Activated B cell treated with CpG ODN at 0.5 μM for 24 hours (primary cell): ENCODE measurements around the gene CRYZL1. TPM values are rescaled to one million over a fixed set of nuclear protein-coding genes. Genes with fewer than 3 reads are reported as not detected.

ENCODE experiments used
- ATAC-seq: fragments of 200-7000 bp; cut with Tn5 transposase; one replicate; pipeline ENCODE4 v1.10.0; 2021; ENCODE audit warnings: low read depth, mild to moderate bottlenecking, moderate library complexity
- CTCF ChIA-PET: fragments of 350-600 bp; sonication (Branson Sonifier 250); formaldehyde crosslinking; loops from one replicate; lab custom pipeline; 2021; ENCODE audit warnings: antibody characterized with exemption; lab: Charles Lee
- POLR2A ChIA-PET: fragments of 350-600 bp; sonication (Branson Sonifier 250); formaldehyde crosslinking; loops from one replicate; lab custom pipeline; 2021; ENCODE audit warnings: antibody characterized with exemption; lab: Charles Lee
- DNase-seq: peaks from one replicate; pipeline ENCODE4 v3.0.0; 2022
- H3K27ac Mint-ChIP-seq: one replicate; pipeline ENCODE4 v1.8.0; 2020; ENCODE audit warnings: mixed read lengths
- H3K27me3 Mint-ChIP-seq: one replicate; pipeline ENCODE4 v1.8.0; 2021; ENCODE audit warnings: mixed read lengths
- H3K36me3 Mint-ChIP-seq: one replicate; pipeline ENCODE4 v1.8.0; 2021; ENCODE audit warnings: low read depth, mixed read lengths
- H3K4me1 Mint-ChIP-seq: one replicate; pipeline ENCODE4 v1.8.0; 2021; ENCODE audit warnings: mixed read lengths
- H3K4me3 Mint-ChIP-seq: one replicate; pipeline ENCODE4 v1.8.0; 2020; ENCODE audit warnings: mild to moderate bottlenecking, mixed read lengths
- H3K9me3 Mint-ChIP-seq: one replicate; pipeline ENCODE4 v1.8.0; 2020; ENCODE audit warnings: mixed read lengths
- intact Hi-C: fragments of 100-400 bp; cut with micrococcal nuclease; formaldehyde crosslinking; loops from one replicate; pipeline ENCODE4 v1.15.1; 2024
- total RNA-seq: library from RNA; stranded (reverse); gene quantifications from 2 replicates; pipeline ENCODE4 v1.2.3, GENCODE V29; 2022
- TF ChIP-seq, protein P1 (sequence below): fragments of 200-600 bp; IDR thresholded peaks from one replicate; pipeline ENCODE4 v1.8.0; 2022; ENCODE audit warnings: antibody characterized with exemption, mild to moderate bottlenecking

CRYZL1 gene
- total RNA-seq, 1 donor from 2014 or later, result 46.3 TPM

- peaks cover 2% of the 10 kb centered on the region for H3K27me3 Mint-ChIP-seq
- no peaks in the 10 kb centered on the region for H3K9me3 Mint-ChIP-seq
- ChIA-PET POLR2A (no interaction called here), CTCF (no interaction called here)
- intact Hi-C loops, result no loop called here
- ATAC-seq, result no peak
- DNase-seq, result no peak
- H3K4me3 Mint-ChIP-seq, result no peak overlapping the region
- no peaks in the 10 kb centered on the region for H3K4me1 Mint-ChIP-seq
- H3K27ac Mint-ChIP-seq, result no peak overlapping the region
- H3K36me3 Mint-ChIP-seq, result no peaks in the 10 kb centered on the region
- TF ChIP-seq, protein P1, sequence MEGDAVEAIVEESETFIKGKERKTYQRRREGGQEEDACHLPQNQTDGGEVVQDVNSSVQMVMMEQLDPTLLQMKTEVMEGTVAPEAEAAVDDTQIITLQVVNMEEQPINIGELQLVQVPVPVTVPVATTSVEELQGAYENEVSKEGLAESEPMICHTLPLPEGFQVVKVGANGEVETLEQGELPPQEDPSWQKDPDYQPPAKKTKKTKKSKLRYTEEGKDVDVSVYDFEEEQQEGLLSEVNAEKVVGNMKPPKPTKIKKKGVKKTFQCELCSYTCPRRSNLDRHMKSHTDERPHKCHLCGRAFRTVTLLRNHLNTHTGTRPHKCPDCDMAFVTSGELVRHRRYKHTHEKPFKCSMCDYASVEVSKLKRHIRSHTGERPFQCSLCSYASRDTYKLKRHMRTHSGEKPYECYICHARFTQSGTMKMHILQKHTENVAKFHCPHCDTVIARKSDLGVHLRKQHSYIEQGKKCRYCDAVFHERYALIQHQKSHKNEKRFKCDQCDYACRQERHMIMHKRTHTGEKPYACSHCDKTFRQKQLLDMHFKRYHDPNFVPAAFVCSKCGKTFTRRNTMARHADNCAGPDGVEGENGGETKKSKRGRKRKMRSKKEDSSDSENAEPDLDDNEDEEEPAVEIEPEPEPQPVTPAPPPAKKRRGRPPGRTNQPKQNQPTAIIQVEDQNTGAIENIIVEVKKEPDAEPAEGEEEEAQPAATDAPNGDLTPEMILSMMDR, result no peak
Measured at GRCh38 chr21:33663241-33663640, 21.7 kb upstream of the CRYZL1 start.

- DNase-seq, result no peak
- TF ChIP-seq, protein P1, result no peak
- POLR2A ChIA-PET, result no interaction called here
- H3K27me3 Mint-ChIP-seq, result peaks cover 7% of the 10 kb centered on the region
- CTCF ChIA-PET, result no interaction called here
- no peaks in the 10 kb centered on the region for H3K9me3 Mint-ChIP-seq
- no peak overlapping the region for H3K4me3 Mint-ChIP-seq
- no peaks in the 10 kb centered on the region for H3K4me1 Mint-ChIP-seq
- intact Hi-C loops, result no loop called here
- H3K36me3 Mint-ChIP-seq, result no peaks in the 10 kb centered on the region
- H3K27ac Mint-ChIP-seq, result no peak overlapping the region
- no peak for ATAC-seq
Measured at GRCh38 chr21:33662046-33662445, 20.5 kb upstream of the CRYZL1 start.

DNA sequence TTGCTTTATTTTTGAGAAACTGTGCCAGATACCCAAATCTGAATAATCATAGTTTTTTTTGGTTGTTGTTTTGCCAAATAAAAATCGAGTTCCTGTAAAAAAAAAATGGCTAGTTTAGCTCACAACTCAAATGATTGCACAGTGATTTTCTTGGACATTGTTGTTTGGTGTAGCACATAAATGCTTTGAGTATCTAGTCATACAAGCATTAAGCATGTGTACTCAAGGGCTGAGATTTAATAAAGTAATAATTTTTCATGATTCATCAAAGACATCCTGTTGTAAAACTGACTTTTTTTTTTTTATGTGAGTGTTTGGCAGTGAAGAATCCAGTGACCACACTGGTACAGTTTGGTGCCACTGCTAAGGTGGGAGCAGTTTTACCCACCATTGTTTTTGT is 19.6 kb upstream of the CRYZL1 start:
- H3K27ac Mint-ChIP-seq, result no peak overlapping the region
- ChIA-PET POLR2A (no interaction called here), CTCF (no interaction called here)
- intact Hi-C loops, result no loop called here
- no peak for ATAC-seq
- no peaks in the 10 kb centered on the region for H3K4me1 Mint-ChIP-seq
- TF ChIP-seq, protein P1, result no peak
- DNase-seq, result no peak
- no peaks in the 10 kb centered on the region for H3K36me3 Mint-ChIP-seq
- H3K4me3 Mint-ChIP-seq, result no peak overlapping the region
- H3K27me3 Mint-ChIP-seq, result peaks cover 9% of the 10 kb centered on the region
- no peaks in the 10 kb centered on the region for H3K9me3 Mint-ChIP-seq

DNA sequence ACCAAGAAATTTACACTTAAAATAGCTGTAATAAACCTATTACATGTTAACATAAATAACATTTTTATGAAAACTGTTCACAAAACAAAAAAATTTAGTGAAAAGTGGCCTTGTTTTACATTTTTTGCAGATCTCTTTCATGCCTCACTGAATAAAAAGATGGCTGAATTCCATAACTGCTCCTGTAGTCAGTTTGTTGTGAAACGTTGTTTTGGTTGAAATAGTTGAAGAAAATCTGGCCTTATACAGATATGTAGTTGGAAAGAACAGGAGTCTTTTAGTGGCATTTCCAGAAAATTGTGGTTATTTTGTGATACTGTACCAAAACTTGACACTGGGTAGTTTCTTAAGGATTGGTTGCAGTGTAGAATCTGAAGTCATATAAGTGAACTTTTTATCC is 18.9 kb upstream of the CRYZL1 start:
- no peaks in the 10 kb centered on the region for H3K36me3 Mint-ChIP-seq
- H3K4me3 Mint-ChIP-seq, result no peak overlapping the region

GRCh38 chr21:33659568-33659949 is 18.0 kb upstream of the CRYZL1 start:
- no peaks in the 10 kb centered on the region for H3K4me1 Mint-ChIP-seq
- POLR2A ChIA-PET, result no interaction called here
- intact Hi-C loops, result no loop called here

More for the DNA sequence above, 18.9 kb upstream of the CRYZL1 start:
- intact Hi-C loops, result no loop called here
- ChIA-PET CTCF (no interaction called here), POLR2A (no interaction called here)
- DNase-seq (no peak), ATAC-seq (no peak)
- Mint-ChIP-seq H3K4me1 (no peaks in the 10 kb centered on the region), H3K27ac (no peak overlapping the region), H3K27me3 (peaks cover 13% of the 10 kb centered on the region), H3K9me3 (no peaks in the 10 kb centered on the region)
- TF ChIP-seq, protein P1, result no peak

More at GRCh38 chr21:33659568-33659949, 18.0 kb upstream of the CRYZL1 start:
- Mint-ChIP-seq H3K4me3 (no peak overlapping the region), H3K36me3 (no peaks in the 10 kb centered on the region), H3K27ac (no peak overlapping the region), H3K9me3 (no peaks in the 10 kb centered on the region), H3K27me3 (peaks cover 13% of the 10 kb centered on the region)
- ATAC-seq (no peak), DNase-seq (no peak)
- TF ChIP-seq, protein P1, result no peak
- CTCF ChIA-PET, result no interaction called here
